ENCODE data around the gene ELK4. TPM values are rescaled to one million over a fixed set of nuclear protein-coding genes. Genes with fewer than 3 reads are reported as not detected.

The ELK4 gene
- total and polyA plus RNA-seq, 2 of the 8 experiments (the other 6 are each of a cell fraction or from before 2014, with no cell fraction given): 2.9 to 26.3 TPM

- Histone ChIP-seq H2AK5ac (ENCODE audit: low read depth, low read length) (no peak overlapping the region), H3K79me2 (ENCODE audit: control insufficient read depth in 1 of 2, insufficient read depth in 2 of 2, low read length in 2 of 2) (no peaks in the 10 kb centered on the region), H3K23me2 (ENCODE audit: low read depth, low read length) (peaks cover 1% of the 10 kb centered on the region; the same call in 1 of the 2 replicates), H2BK15ac (ENCODE audit: low read length) (no peak overlapping the region), H3K4me2 (ENCODE audit: insufficient read depth in 1 of 2, low read depth in 2 of 2, low read length in 2 of 2) (no peak overlapping the region), H2BK12ac (ENCODE audit: low read depth, low read length) (no peak overlapping the region), H2AFZ (ENCODE audit: low read length) (no peak overlapping the region), H3K79me1 (ENCODE audit: low read depth, low read length) (no peaks in the 10 kb centered on the region; the same call in 1 of the 2 replicates), H3K27me3 (replicated peaks in 1 of 4; ENCODE audit: control insufficient read depth in 3 of 4, extremely low read depth in 1 of 4, insufficient read depth in 3 of 4, low read length in 3 of 4) (0 out of 7 replicates have a peak, but pooled peaks cover 0 to 2% (median 0%) of the 10 kb centered on the region in 4 experiments), H3K27ac (ENCODE audit: low read depth, low read length) (no peak overlapping the region), H3K56ac (replicated peaks; ENCODE audit: insufficient read length, low read depth, low read length) (no peak overlapping the region), H3K4ac (replicated peaks; ENCODE audit: insufficient read length, low read depth, low read length) (no peak overlapping the region), H2BK20ac (ENCODE audit: low read length) (no peak overlapping the region), H3K18ac (ENCODE audit: extremely low read depth, low read length) (no peak overlapping the region), H3K9me3 (ENCODE audit: insufficient read depth in 2 of 2, low read depth in 1 of 2, low read length in 1 of 2) (no peaks in the 10 kb centered on the region), H4K5ac (ENCODE audit: insufficient read length, low read depth, low read length) (no peak overlapping the region), H2BK5ac (ENCODE audit: low read depth, low read length) (no peak overlapping the region), H4K91ac (replicated peaks; ENCODE audit: insufficient read length, low read length) (no peak overlapping the region), H4K8ac (ENCODE audit: extremely low read depth, insufficient read depth, low read length) (no peak overlapping the region), H3K36me3 (ENCODE audit: control insufficient read depth in 2 of 4, insufficient read depth in 4 of 4, low read length in 3 of 4) (peaks cover 0 to 10% (median 1%) of the 10 kb centered on the region in 4 experiments; a peak in 4 of 8 replicates), H3K4me3 (ENCODE audit: extremely low read depth in 1 of 4, insufficient read depth in 2 of 4, low read depth in 3 of 4, low read length in 4 of 4) (no peak overlapping the region), H3K9ac (replicated peaks in 1 of 4; ENCODE audit: extremely low read depth in 1 of 4, low read depth in 3 of 4, low read length in 3 of 4) (no peak overlapping the region), H3K23ac (ENCODE audit: insufficient read length) (no peak overlapping the region), H3K4me1 (replicated peaks in 1 of 4; ENCODE audit: control insufficient read depth in 3 of 4, insufficient read depth in 4 of 4, low read length in 3 of 4) (peaks cover 0 to 7% (median 3%) of the 10 kb centered on the region in 4 experiments; a peak in 5 of 7 replicates), H2BK120ac (replicated peaks; ENCODE audit: low read depth, low read length) (no peak overlapping the region), H4K20me1 (replicated peaks in 1 of 2; ENCODE audit: control insufficient read depth in 1 of 2, insufficient read depth in 2 of 2, low read length in 2 of 2) (peaks cover 0 to 2% of the 10 kb centered on the region in 2 experiments), H3K14ac (ENCODE audit: insufficient read length) (no peak overlapping the region)
- DNase-seq (ENCODE audit: low read depth in 1 of 2, low spot score in 2 of 2) (peak in 1 of 2 experiments; percentile 24), FAIRE-seq (no peak)
- WGBS, 2 experiments (ENCODE audit: extremely low coverage in 1 of 2, insufficient coverage in 1 of 2, insufficient read length in 1 of 2, insufficient replicate concordance in 2 of 2, low coverage in 1 of 2, low lambda C conversion rate in 2 of 2, missing lambda C conversion rate in 1 of 2): 87% methylated on average over 1 of the region's 1 CpG; no CpG with 5 or more reads in 1 of the 2 experiments
- CTCF ChIA-PET (ENCODE audit: partially characterized antibody): interaction anchor here (0.6 to 15.6 kb wide), 6 partner anchors 19 to 950 kb away, joined by 3 to 322 read pairs (median 4); no protein-coding TSS in a partner anchor
- TF ChIP-seq KDM1A (IDR thresholded peaks at IDR 0.05; ENCODE audit: borderline replicate concordance, low read length) (no peak), JUN (IDR thresholded peaks at IDR 0.05; ENCODE audit: low read depth, low read length) (no peak), RXRA (IDR thresholded peaks at IDR 0.05; ENCODE audit: insufficient read depth, low read depth, low read length) (no peak), EP300 (IDR thresholded peaks at IDR 0.05; ENCODE audit: borderline replicate concordance in 1 of 2, low read depth in 2 of 2, low read length in 2 of 2) (no peak), ATF3 (IDR thresholded peaks at IDR 0.05; ENCODE audit: insufficient read depth, low read depth, low read length) (no peak), MAX (IDR thresholded peaks at IDR 0.05) (no peak), ASH2L (IDR thresholded peaks at IDR 0.05; ENCODE audit: low read length) (no peak), CREB1 (IDR thresholded peaks at IDR 0.05) (no peak), SP2 (IDR thresholded peaks at IDR 0.05; ENCODE audit: low read length) (no peak), EGR1 (IDR thresholded peaks at IDR 0.05; ENCODE audit: borderline replicate concordance, low read depth, low read length) (no peak)
- POLR2A ChIA-PET (ENCODE audit: partially characterized antibody): interaction anchor here (1.2 to 3.8 kb wide), 4 partner anchors 23 to 59 kb away, joined by 3 to 15 read pairs (median 6); partner anchors contain the start of gene ELK4
These were observed 37.0 kb downstream of the ELK4 start for GRCh38 chr1:205594846-205595245.
